Keratinocyte (primary cell): ENCODE measurements around the gene CCDC186.

Experiments
- EZH2 ChIP-seq: IDR thresholded peaks from one replicate; pipeline ENCODE4 v1.6.1; 2012; ENCODE audit warnings: inconsistent platforms, mild to moderate bottlenecking, low read length, moderate library complexity
- TF ChIP-seq, protein P1 (sequence below), 3 experiments: IDR thresholded peaks in 1 of 3; conservative IDR thresholded peaks in 1 of 3; optimal IDR thresholded peaks in 1 of 3; 2 replicates in 2 of 3; 3 replicates in 1 of 3; pipeline versions ENCODE3 to v1.5.1; 2011; ENCODE audit warnings: low read length in 3 of 3, mild to moderate bottlenecking in 3 of 3, moderate library complexity in 2 of 3, control low read depth in 1 of 3, inconsistent platforms in 1 of 3; ENCODE audit not compliant: insufficient read depth in 2 of 3; ENCODE audit errors: extremely low read depth in 1 of 3

DNA sequence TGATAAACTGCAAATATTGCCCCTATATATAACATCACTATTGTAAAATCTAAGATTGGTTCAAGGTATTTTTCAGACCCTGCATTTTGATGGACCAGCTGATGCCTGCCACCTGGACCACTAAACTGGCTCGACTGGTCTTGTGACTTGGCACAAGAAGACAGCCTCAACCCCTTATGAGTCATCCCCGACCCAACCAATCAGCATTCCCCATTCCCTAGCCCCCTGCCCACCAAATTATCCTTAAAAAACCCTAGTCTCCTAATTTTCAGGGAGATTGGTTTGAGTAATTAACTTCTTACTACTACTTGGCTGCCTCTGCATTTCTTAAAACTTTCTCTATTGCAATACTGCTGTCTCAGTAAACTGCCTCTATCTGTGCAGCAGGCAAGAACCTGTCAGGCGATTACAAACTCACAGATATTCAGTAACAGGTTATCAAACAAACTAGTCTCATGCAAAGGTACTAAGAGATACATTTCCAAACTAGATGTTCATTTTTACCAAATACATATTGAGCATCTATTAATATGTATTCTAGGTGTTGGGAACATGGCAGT lies 5.5 kb downstream of the CCDC186 start:
- TF ChIP-seq, protein P1, sequence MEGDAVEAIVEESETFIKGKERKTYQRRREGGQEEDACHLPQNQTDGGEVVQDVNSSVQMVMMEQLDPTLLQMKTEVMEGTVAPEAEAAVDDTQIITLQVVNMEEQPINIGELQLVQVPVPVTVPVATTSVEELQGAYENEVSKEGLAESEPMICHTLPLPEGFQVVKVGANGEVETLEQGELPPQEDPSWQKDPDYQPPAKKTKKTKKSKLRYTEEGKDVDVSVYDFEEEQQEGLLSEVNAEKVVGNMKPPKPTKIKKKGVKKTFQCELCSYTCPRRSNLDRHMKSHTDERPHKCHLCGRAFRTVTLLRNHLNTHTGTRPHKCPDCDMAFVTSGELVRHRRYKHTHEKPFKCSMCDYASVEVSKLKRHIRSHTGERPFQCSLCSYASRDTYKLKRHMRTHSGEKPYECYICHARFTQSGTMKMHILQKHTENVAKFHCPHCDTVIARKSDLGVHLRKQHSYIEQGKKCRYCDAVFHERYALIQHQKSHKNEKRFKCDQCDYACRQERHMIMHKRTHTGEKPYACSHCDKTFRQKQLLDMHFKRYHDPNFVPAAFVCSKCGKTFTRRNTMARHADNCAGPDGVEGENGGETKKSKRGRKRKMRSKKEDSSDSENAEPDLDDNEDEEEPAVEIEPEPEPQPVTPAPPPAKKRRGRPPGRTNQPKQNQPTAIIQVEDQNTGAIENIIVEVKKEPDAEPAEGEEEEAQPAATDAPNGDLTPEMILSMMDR (optimal IDR thresholded peaks at IDR 0.05 in 1 of 3, IDR thresholded peaks at IDR 0.05 in 1 of 3, conservative IDR thresholded peaks at IDR 0.05 in 1 of 3; ENCODE audit: extremely low read depth in 1 of 3, insufficient read depth in 2 of 3, low read length in 3 of 3) = no peak
- no peak for TF ChIP-seq EZH2
